NCI-H82 (cell line): ENCODE data around the gene GFOD2.

ENCODE experiments used
- DNase-seq: peaks from one replicate; lab custom pipeline; 2025; lab: John Stamatoyannopoulos, UW

The GFOD2 gene

GRCh38 chr16:67731753-67732095 is 12.6 kb upstream of the GFOD2 start:
- no peak for DNase-seq

- no peak for DNase-seq
These were observed 12.1 kb upstream of the GFOD2 start for GRCh38 chr16:67731071-67731752.

GRCh38 chr16:67730326-67730725 is 11.2 kb upstream of the GFOD2 start:
- DNase-seq = peak; percentile 5

GRCh38 chr16:67729636-67730248 is 10.6 kb upstream of the GFOD2 start:
- no peak for DNase-seq

- no peak for DNase-seq
These were observed 8.7 kb upstream of the GFOD2 start for GRCh38 chr16:67727521-67728485.

- DNase-seq = no peak
These were observed 7.3 kb upstream of the GFOD2 start for GRCh38 chr16:67726106-67727034.

- no peak for DNase-seq
These were observed 4.8 kb upstream of the GFOD2 start for GRCh38 chr16:67723911-67724305.

DNA sequence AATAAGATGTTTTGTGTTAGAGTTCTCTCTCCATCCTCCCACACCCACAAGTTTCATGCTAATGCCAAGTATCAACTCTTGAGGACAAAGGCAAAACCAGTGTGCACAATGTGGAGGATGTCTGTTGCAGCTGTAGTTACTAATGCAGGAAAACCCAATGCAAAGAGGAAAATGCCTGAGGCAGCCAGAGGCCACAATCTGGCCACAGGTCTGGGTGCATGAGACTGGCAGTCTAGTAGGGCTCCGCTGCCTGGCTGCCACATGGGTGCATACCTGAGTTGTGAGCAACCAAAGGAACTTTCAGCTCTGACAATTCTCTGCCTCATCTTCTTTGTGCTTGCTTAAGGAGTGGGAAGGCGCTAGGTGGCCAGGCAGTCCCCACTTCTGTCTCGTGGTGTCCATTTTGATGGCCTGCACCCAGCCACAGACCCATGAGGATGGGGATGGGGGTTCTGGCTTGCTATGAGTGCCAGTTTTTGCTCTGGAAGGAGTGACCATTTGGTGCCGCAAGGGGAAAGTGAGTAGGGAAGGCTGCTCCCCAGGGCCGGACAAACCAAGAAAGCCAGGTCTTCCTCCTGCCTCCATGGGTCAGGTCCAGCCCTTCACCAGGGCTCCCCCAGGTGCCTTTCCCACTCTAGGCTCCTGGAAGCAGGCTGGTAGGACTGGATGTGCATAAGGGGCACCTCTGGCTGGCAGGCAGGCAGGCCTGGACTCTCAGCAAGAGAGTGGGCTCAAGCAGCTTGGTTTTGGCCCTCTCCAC is 4.2 kb upstream of the GFOD2 start:
- no peak for DNase-seq

DNA sequence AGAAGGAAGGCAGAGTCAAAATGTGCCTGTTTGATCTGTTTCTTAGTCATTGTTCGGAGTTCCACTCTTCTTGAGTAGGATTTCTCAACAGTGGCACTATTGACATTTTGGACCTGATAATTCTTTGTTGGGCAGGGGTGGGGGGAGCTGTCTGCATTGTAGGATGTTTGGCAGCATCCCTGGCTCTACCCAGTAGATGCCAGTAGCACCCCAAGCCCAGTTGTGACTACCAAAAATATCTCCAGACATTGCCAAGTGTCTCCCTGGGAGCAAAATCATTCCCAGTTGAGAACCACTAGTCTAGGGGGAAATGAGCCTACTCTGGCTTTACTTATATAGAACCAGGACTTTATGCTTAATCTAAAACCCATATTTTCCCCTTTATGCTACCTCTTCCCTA is 1.1 kb upstream of the GFOD2 start:
- no peak for DNase-seq

DNA sequence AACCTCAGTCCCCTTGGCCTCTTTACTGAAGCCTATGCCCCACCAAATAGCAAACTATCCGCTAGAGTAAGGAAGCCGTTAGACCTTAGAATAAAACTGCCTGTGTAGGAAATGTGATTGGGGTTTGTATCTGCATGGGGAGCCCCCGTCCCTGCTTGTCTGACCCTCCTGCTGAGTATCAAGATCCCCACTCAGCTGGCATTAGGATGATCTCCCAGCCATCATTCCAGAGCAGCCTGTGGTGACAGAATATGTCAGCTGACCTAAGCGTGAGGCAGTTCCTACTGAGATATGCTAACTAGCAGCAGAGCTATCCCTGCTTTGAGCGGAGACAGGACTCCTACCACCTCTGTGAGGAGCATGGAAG is 645 bp upstream of the GFOD2 start:
- DNase-seq = peak; percentile 63

- DNase-seq = peak; percentile 51
These were observed 458 bp downstream of the GFOD2 start for GRCh38 chr16:67718668-67719047.

- no peak for DNase-seq
These were observed 3.0 kb downstream of the GFOD2 start for GRCh38 chr16:67716097-67716496.

DNA sequence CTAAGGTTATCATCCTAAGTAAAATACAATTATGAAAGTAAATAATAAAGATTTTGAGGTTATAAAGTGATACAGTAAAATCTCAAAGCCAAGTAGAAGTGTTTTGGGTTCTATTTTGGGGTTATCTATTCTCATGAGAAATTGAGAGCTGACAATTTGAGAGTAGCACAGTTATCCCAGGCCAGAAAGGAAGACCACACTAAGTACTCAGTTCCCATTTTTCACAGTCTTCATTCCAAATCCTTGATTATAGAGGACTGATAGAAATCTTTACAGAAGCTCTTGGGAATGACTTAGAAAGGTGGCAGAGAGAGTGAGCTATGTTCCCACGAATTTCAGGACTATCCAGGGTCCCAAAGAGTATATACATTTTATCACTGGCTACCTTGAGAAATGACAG is 4.6 kb downstream of the GFOD2 start:
- no peak for DNase-seq

GRCh38 chr16:67713647-67714273 is 5.4 kb downstream of the GFOD2 start:
- no peak for DNase-seq

- no peak for DNase-seq
These were observed 8.5 kb downstream of the GFOD2 start for GRCh38 chr16:67710607-67711006.

DNA sequence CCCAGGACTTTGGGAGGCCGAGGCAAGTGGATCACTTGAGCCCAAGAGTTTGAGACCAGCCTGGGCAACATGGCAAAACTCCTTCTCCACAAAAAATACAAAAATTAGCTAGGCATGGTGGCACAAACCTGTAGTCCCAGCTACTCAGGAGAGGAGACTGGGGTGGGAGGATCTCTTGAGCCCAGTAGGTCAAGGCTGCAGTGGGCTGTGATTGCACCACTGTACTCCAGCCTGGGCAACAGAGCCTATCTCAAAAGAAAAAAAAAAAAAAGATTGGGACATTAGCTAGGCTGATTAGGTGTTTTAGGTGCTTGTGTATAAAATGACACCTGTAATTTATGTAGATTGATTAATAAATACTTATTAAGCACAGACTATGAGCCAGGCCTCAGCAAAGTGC is 10.1 kb downstream of the GFOD2 start:
- DNase-seq = no peak

DNA sequence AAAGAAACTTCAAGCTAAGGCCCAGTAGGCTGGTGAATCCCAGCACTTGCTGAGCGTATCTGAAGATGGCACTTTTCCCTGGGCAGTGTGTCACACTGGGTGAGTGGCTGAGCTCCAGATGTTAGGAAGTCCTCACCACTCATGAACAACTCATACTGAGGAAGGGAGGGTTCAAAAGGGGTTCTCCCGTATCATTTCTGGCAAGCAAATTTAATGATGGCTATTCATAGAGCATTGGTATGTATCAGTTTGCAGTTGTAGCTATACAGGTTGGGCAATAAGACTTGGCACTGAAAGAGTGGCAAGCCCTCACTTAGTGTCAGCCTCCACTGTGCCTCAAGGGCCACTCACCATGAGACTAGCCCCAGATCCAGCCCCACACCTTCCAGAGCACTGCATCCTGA is 10.7 kb downstream of the GFOD2 start:
- no peak for DNase-seq

DNA sequence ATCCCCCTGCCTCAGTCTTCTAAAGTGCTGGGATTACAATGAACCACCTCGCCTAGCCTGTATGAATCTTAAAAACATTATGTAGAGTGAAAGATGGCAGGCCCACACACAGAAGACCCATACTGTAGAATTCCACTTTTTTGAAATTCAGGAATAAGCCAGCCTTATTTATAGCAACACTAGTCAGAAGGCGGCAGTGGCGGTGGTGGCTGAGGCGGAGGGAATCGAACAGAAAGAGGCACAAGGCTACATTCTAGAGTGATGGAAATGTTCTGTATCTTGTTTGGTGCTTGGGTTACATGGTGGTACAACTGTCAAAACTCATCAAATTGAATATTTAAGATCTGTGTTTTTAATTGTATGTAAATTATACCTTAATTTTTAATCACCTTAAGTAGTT is 11.3 kb downstream of the GFOD2 start:
- no peak for DNase-seq

GRCh38 chr16:67707210-67707609 is 11.9 kb downstream of the GFOD2 start:
- no peak for DNase-seq

GRCh38 chr16:67704110-67704509 is 15.0 kb downstream of the GFOD2 start:
- no peak for DNase-seq

DNA sequence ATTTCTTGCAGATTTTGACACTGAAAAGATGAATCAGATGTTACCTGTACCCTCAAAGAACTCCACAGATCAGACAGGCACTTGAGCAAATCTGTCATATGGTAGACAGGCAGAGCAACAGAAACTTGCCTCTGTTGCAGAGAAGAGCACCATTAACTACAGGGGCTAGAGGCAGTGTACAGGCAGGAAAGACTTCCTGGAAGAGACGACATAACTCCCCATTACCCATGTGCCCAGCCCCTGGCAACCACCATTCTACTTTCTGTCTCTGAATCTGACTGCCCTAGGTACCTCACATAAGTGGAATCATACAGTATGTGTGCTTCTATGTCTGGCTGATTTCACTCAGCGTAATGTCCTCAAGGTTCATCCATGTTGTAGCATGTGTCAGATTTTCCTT is 15.5 kb downstream of the GFOD2 start:
- no peak for DNase-seq
